ENCODE measurements around the gene ANKRD29.

GRCh38 chr18:23710068-23710527, 47.4 kb upstream of the ANKRD29 start:
- TF ChIP-seq EZH2 (IDR thresholded peaks at IDR 0.05; ENCODE audit: borderline replicate concordance, low read length) (no peak), CTCF (IDR thresholded peaks at IDR 0.05; ENCODE audit: low read length) (no peak)

Data from OCI-LY1 (cell line).